ENCODE measurements around the gene PIGBOS1.

DNA sequence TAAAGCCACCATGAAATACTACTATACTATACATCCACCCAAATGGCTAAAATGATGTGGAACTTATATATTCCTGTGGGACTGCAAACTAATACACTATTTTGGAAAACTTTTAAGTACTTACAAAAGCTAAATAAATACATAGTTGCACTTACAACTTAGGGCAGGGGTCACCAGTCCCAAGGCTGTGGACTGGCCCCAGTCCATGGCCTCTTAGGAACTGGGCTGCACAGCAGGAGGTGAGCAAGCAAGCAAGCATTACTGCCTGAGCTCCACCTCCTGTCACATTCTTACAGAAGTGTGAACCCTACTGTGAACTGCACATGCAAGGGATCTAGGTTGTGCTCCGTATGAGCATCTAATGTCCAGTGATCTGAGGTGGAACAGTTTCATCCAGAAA, 18.2 kb upstream of the PIGBOS1 start:
- TF ChIP-seq, protein P1, sequence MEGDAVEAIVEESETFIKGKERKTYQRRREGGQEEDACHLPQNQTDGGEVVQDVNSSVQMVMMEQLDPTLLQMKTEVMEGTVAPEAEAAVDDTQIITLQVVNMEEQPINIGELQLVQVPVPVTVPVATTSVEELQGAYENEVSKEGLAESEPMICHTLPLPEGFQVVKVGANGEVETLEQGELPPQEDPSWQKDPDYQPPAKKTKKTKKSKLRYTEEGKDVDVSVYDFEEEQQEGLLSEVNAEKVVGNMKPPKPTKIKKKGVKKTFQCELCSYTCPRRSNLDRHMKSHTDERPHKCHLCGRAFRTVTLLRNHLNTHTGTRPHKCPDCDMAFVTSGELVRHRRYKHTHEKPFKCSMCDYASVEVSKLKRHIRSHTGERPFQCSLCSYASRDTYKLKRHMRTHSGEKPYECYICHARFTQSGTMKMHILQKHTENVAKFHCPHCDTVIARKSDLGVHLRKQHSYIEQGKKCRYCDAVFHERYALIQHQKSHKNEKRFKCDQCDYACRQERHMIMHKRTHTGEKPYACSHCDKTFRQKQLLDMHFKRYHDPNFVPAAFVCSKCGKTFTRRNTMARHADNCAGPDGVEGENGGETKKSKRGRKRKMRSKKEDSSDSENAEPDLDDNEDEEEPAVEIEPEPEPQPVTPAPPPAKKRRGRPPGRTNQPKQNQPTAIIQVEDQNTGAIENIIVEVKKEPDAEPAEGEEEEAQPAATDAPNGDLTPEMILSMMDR (conservative IDR thresholded peaks at IDR 0.05; ENCODE audit: low read depth, low read length), result no peak
- TF ChIP-seq EZH2 (IDR thresholded peaks at IDR 0.05; ENCODE audit: low read length, unreplicated experiment) (no peak), EZH2phosphoT487 (IDR thresholded peaks at IDR 0.05; ENCODE audit: borderline replicate concordance, low read length) (no peak)
